GM21619 (cell line): ENCODE data around the gene MYH11.

Experiments used
- ATAC-seq: cut with Tn5 transposase; IDR thresholded peaks from one replicate; pipeline ENCODE4 v1.9.1; 2021; ENCODE audit not compliant: unreplicated experiment

Gene MYH11

GRCh38 chr16:15779664-15780351, 77.0 kb downstream of the MYH11 start:
- no peak for ATAC-seq

- ATAC-seq, result no peak
Measured at GRCh38 chr16:15778999-15779614, 77.7 kb downstream of the MYH11 start.

DNA sequence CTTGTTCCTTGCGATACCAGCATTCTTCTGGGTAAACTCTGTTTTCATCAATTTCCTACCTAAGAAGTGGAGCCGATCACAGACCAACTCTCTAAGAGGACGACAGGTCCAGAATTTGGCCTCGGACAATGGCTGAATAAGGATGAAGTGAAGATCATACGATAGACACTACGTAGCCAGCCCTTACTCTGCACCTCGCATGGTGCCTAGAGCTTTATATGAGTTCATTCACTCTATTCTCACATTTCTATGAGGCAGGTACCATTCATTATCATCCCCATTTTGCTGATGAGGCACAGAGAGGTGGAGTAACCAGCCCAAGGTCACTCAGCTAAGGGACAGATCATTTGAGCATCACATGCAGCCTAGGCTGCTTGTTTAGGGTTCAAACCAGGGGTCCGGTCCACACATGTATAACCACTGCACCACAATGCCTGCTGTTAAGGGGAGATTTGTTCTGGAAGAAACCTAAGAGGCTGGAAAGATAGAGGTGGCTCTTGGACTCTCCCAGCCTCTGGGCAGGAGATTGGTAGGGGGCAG, 78.6 kb downstream of the MYH11 start:
- no peak for ATAC-seq

- ATAC-seq, result no peak
Measured at GRCh38 chr16:15777533-15778203, 79.2 kb downstream of the MYH11 start.

- no peak for ATAC-seq
Measured at GRCh38 chr16:15776572-15776971, 80.3 kb downstream of the MYH11 start.

DNA sequence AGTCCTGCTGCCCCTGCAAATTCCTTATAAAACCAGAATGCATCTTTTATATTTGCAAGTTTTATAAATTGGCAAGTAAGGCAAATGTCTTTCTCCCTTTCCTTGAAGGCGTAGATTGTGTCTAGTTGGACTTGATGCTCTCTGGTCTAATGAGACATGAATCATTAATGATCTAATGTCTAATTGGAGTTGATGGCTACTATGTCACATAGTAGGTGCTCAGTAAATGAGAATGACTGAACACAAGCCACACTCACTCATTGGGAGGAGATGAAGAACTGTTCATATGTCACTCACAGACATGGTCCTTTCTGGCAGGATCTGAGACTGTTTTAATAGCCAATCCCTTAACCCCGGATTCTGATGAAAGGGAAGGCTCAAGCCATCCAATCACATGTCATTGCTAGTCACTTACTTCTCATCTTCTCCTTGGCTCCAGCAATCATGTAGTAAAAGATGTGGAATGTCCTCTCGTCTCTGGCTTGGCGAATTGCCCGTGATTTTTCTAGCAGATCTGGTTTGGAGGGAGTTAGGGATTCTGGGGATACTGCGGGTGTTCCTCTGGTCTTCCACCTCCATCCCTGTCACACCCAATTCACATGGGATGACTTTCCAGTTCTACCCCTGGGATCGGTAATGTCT, 81.0 kb downstream of the MYH11 start:
- no peak for ATAC-seq

GRCh38 chr16:15775209-15775608, 81.6 kb downstream of the MYH11 start:
- no peak for ATAC-seq

DNA sequence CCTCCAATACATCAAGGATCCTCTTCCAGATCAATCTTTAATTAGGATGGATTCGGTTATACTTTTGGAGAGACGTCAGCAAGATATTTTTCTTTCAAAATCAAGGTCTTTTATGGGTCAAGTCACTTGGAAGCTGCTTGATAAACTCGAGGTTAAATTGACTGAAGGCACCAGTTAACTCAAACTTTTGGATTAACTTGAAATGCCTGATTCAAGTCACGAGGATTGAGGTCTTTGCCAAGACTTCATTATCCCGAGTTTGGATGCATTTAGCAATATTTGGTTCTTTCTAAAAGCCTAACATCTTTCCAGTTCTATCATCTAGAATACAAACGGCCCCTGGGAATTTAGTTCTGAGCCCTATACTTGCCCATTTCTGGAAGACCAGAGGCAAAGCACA, 82.9 kb downstream of the MYH11 start:
- no peak for ATAC-seq

GRCh38 chr16:15772579-15773293, 84.1 kb downstream of the MYH11 start:
- ATAC-seq, result no peak

DNA sequence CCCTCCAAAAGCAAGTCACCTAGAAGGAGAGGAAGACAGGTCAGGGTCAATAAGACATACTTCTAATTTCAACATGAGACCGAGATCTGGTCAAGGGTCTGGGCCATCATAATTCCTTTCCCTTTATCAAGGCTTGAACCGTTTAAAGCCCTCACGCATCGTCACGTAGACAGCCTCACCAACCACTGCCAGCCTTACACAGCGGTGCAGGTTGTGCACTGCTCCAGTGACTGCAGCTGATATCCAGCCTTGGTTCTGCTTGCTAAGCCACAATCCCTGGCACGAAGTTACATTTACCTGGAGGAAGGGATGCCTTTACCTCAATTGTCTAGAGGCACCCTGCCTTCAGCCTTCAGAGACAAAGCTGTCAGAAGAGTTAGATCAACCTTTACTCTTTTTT, 85.1 kb downstream of the MYH11 start:
- ATAC-seq, result no peak

DNA sequence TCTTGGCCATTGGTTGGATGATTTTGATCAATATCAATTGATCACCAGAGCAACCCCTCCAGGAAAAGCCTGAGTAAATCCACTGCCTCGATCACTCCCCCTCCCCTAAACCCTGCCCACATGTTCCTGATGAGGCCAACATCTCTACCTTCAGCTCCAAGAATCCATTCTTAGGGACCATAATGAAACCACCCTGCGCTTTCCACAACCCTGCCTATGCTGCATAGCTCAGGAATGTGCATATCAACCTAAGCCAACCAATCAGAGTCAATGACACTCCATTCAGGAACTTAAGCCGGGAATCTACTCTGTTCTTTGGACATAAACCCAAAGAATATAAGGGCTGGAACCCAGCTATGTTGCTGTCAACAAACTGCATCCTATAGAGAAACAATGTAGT, 86.3 kb downstream of the MYH11 start:
- no peak for ATAC-seq

GRCh38 chr16:15770107-15770506, 86.7 kb downstream of the MYH11 start:
- no peak for ATAC-seq

DNA sequence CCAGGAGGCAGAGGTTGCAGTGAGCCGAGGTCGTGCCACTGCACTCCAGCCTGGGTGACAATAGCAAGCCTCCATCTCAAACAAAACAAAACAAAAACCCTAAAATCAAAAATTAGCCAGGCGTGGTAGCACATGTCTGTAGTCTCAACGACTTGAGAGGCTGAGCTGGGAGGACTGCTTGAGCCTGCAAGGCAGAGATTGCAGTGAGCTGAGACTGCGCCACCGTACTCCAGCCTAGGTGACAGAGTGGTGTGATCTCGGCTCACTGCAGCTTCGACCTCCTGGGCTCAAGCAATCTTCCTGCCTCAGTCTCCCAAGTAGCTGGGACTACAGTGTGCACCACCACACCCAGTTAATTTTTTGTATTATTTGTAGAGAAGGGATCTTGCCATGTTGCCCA, 87.6 kb downstream of the MYH11 start:
- no peak for ATAC-seq

DNA sequence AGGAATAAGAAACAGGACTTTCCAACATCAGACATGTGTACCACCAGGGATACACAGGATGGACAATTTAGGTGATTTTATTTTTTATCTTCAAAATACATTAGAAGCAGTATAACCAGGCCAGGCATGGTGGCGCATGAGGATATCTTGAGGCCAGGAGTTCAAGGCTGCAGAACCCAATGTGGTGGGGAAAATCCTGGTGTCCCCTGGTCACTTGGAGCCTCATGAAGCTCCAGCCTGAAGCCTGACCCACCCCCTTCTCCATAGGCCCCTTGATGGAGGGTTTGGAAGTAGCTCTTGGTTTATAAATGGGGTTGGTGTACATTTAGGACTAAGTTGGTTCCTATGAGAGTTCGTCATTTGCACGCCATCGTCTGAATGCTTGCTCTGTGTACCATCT, 88.6 kb downstream of the MYH11 start:
- ATAC-seq, result no peak

DNA sequence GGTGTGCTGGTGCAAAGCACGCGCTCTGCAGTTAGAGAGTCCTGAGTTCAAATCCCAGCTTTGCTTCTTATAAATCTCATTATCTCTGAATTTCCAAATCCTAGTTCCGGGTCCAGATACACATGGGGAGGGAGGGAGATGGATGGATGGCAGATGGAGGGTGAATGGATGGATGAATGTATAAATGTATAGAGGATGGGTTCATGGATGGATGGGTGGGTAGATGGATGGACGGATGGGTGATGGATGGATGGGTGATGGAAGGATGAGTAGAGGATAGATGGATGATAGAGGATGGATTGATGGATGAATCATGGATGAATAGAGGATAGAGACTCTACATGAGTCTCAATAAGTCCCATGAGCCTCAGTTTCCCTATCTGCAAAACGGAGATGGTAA, 89.9 kb downstream of the MYH11 start:
- ATAC-seq, result no peak

DNA sequence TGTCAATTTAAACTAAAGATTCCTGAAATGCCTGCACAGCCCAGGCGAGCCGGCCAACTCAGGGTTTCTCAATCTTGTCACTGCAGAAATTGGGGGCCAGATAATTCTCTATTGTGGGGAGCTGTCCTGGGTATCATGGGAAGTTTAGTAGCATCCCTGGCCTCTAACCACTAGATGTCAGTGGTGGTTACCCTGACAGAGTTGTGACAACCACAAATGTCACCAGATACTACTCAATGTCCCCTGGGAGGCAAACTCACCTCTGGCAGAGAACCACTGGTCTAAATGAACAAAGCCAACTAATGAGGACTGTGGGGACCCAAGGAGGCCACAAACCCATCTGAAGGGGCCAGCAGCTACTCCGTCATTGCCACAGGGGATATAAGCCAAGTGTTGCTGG, 90.9 kb downstream of the MYH11 start:
- peak; percentile 95 for ATAC-seq

GRCh38 chr16:15765116-15765515, 91.7 kb downstream of the MYH11 start:
- no peak for ATAC-seq

- no peak for ATAC-seq
Measured at GRCh38 chr16:15764112-15764511, 92.7 kb downstream of the MYH11 start.

DNA sequence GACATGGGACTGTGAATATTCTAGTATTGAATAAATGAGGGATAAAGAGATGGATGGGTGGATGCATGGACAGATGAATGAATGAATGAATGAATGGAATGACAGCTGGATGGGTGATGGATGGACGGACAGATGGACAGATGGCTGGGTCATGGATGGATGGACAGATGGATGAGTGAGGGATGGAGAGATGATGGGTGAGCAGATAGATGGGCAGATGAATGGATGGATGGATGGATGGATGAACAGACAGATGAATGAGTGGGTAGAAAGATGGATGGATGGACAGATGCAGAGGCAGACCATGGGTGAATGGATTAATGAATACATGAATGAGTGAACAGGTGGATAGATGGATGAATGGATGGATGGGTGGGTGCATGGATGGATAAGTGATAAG, 96.7 kb downstream of the MYH11 start:
- no peak for ATAC-seq

- no peak for ATAC-seq
Measured at GRCh38 chr16:15759070-15759469, 97.8 kb downstream of the MYH11 start.

DNA sequence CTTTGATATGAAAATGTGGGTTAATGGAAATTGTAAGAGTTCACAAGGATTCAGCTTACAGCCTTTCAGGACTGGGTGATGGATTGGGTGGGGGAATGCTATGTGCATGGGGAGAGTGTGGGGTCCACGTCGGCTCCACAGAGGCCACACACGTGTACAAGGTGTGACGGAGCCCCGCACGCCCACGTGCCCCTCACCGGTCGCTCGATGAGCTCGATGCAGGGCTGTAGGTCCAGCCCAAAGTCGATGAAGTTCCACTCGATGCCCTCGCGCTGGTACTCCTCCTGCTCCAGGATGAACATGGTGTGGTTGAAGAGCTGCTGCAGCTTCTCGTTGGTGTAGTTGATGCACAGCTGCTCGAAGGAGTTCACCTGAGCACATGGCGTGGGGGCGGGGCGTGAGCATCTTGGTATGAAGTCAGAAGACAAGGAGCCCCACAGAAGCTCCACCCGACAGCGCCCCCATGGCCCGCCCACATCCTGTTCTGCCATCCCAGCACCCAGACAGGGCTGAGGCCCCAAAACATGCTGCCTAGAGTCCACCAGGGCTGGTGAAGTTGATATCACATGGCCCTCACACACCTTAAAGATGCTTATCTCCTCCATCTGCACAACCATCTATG, 99.1 kb downstream of the MYH11 start:
- ATAC-seq, result no peak
